GM23338 (cell line): ENCODE data around the gene TCP11. TPM values are rescaled to one million over a fixed set of nuclear protein-coding genes. Genes with fewer than 3 reads are reported as not detected.

Experiments used
- ATAC-seq: fragments of 200-7000 bp; cut with Tn5 transposase; 3 replicates; pipeline ENCODE4 v1.9.1; 2020
- DNase-seq: peaks from one replicate; pipeline ENCODE4 v3.0.0-alpha.2; 2015; ENCODE audit warnings: low spot score
- H2AFZ ChIP-seq: fragments of 200-600 bp; sonication (generic); 2 replicates; pipeline ENCODE4 v1.8.0; 2016; ENCODE audit warnings: antibody characterized with exemption, mild to moderate bottlenecking, moderate library complexity
- H3F3A ChIP-seq: fragments of 200-600 bp; sonication (generic); replicated peaks from 2 replicates; pipeline ENCODE4 v1.8.0; 2017; ENCODE audit warnings: antibody characterized with exemption, mixed run types, low read depth
- H3K27ac ChIP-seq: fragments of 200-600 bp; sonication (generic); 2 replicates; pipeline ENCODE4 v1.6.1; 2016; ENCODE audit warnings: low read depth
- H3K27me3 ChIP-seq: fragments of 200-600 bp; sonication (generic); 2 replicates; pipeline ENCODE4 v1.8.0; 2016; ENCODE audit warnings: mild to moderate bottlenecking, mixed run types, moderate library complexity; ENCODE audit not compliant: insufficient read depth
- H3K36me3 ChIP-seq: fragments of 200-600 bp; sonication (generic); 2 replicates; pipeline ENCODE4 v1.8.0; 2016; ENCODE audit warnings: mild to moderate bottlenecking; ENCODE audit not compliant: insufficient read depth
- H3K4me1 ChIP-seq: fragments of 200-600 bp; sonication (generic); 2 replicates; pipeline ENCODE4 v1.8.0; 2016; ENCODE audit warnings: mild to moderate bottlenecking, moderate library complexity; ENCODE audit not compliant: insufficient read depth
- H3K4me2 ChIP-seq: fragments of 200-600 bp; sonication (generic); 2 replicates; pipeline ENCODE4 v1.7.1; 2017; ENCODE audit warnings: mixed run types
- H3K4me3 ChIP-seq: fragments of 200-600 bp; sonication (generic); 2 replicates; pipeline ENCODE4 v1.6.1; 2016; ENCODE audit warnings: mixed run types
- H3K79me2 ChIP-seq: fragments of 200-600 bp; sonication (generic); replicated peaks from 2 replicates; pipeline ENCODE4 v1.8.0; 2017; ENCODE audit warnings: mild to moderate bottlenecking; ENCODE audit not compliant: insufficient read depth
- H3K9me2 ChIP-seq: fragments of 200-600 bp; sonication (generic); 2 replicates; pipeline ENCODE4 v1.8.0; 2017; ENCODE audit not compliant: insufficient read depth
- H4K20me1 ChIP-seq: fragments of 200-600 bp; sonication (generic); replicated peaks from 2 replicates; pipeline ENCODE4 v1.8.0; 2017; ENCODE audit warnings: mild to moderate bottlenecking; ENCODE audit not compliant: insufficient read depth
- H3K27ac Mint-ChIP-seq: 2 replicates; pipeline ENCODE4 v1.8.0; 2020; ENCODE audit warnings: inconsistent platforms, mild to moderate bottlenecking, moderate library complexity, mixed read lengths
- H3K27me3 Mint-ChIP-seq: 3 replicates; pipeline ENCODE4 v1.8.0; 2022; ENCODE audit warnings: low read depth, mild to moderate bottlenecking, moderate library complexity, mixed read lengths, inconsistent platforms; ENCODE audit not compliant: insufficient read depth, poor library complexity
- H3K36me3 Mint-ChIP-seq: 3 replicates; pipeline ENCODE4 v1.8.0; 2021; ENCODE audit warnings: low read depth, mild to moderate bottlenecking, inconsistent platforms, moderate library complexity, mixed read lengths
- H3K4me1 Mint-ChIP-seq: 3 replicates; pipeline ENCODE4 v1.8.0; 2020; ENCODE audit warnings: mild to moderate bottlenecking, inconsistent platforms, mixed read lengths
- H3K4me3 Mint-ChIP-seq: 3 replicates; pipeline ENCODE4 v1.8.0; 2021; ENCODE audit warnings: moderate library complexity, mild to moderate bottlenecking, inconsistent platforms, mixed read lengths
- H3K9me3 Mint-ChIP-seq: 3 replicates; pipeline ENCODE4 v1.8.0; 2020; ENCODE audit warnings: moderate library complexity, mild to moderate bottlenecking, inconsistent platforms, mixed read lengths
- CREB1 ChIP-seq: fragments of 250-450 bp; sonication (Bioruptor Pico); IDR thresholded peaks from 2 replicates; pipeline ENCODE4 v1.5.0; 2020; ENCODE audit warnings: low read depth, mild to moderate bottlenecking, moderate library complexity
- EZH2 ChIP-seq: fragments of 200-600 bp; sonication (generic); IDR thresholded peaks from one replicate; pipeline ENCODE4 v1.8.0; 2017; ENCODE audit warnings: antibody characterized with exemption, mild to moderate bottlenecking, low read depth; ENCODE audit not compliant: unreplicated experiment
- EZH2phosphoT487 ChIP-seq: fragments of 200-600 bp; sonication (generic); IDR thresholded peaks from one replicate; pipeline ENCODE4 v1.8.1; 2018; ENCODE audit warnings: antibody characterized with exemption; ENCODE audit not compliant: unreplicated experiment
- JUNB ChIP-seq: IDR thresholded peaks from one replicate; pipeline ENCODE4 v1.6.1; 2016; ENCODE audit warnings: antibody characterized with exemption; ENCODE audit not compliant: unreplicated experiment
- NANOG ChIP-seq: IDR thresholded peaks from 2 replicates; pipeline ENCODE4 v1.6.1; 2016; ENCODE audit warnings: antibody characterized with exemption, borderline replicate concordance
- POLR2AphosphoS5 ChIP-seq: IDR thresholded peaks from 2 replicates; pipeline ENCODE4 v1.6.1; 2016; ENCODE audit warnings: antibody characterized with exemption, low read depth
- STAT1 ChIP-seq: IDR thresholded peaks from one replicate; pipeline ENCODE4 v1.6.1; 2016; ENCODE audit warnings: antibody characterized with exemption; ENCODE audit not compliant: unreplicated experiment
- ZNF114 ChIP-seq: fragments of 250-450 bp; sonication (Bioruptor Pico); IDR thresholded peaks from 2 replicates; pipeline ENCODE4 v1.5.0; 2020; ENCODE audit warnings: mild to moderate bottlenecking, moderate library complexity
- ZNF331 ChIP-seq: fragments of 250-450 bp; sonication (Bioruptor Pico); IDR thresholded peaks from 2 replicates; pipeline ENCODE4 v1.5.0; 2020; ENCODE audit warnings: low read depth, mild to moderate bottlenecking, moderate library complexity
- polyA plus RNA-seq: library from polyadenylated mRNA; unstranded; fragments of >200 nt; fragmentation: Nextera tagmentation; extraction: Ambion mirVana; gene quantifications from 2 replicates; pipeline ENCODE4 v1.2.1, GENCODE V29; 2016
- total RNA-seq: library from RNA; depleted of rRNA; stranded (reverse); fragments of >200 nt; shearing (Covaris generic); gene quantifications from 2 replicates; pipeline ENCODE4 v1.2.3, GENCODE V29; 2014
- TF ChIP-seq, protein P1 (sequence below): IDR thresholded peaks from 2 replicates; pipeline ENCODE4 v1.6.1; 2016; ENCODE audit warnings: antibody characterized with exemption
- TF ChIP-seq, protein P2 (sequence below): fragments of 250-450 bp; sonication (Bioruptor Pico); IDR thresholded peaks from 2 replicates; pipeline ENCODE4 v1.5.0; 2020; ENCODE audit warnings: mild to moderate bottlenecking, moderate library complexity
- TF ChIP-seq, protein P3 (sequence below), 2 experiments: fragments of 200-600 bp in 1 of 2; sonication (generic) in 1 of 2; conservative IDR thresholded peaks; 2 replicates each; pipeline versions ENCODE4 v1.5.1 to v1.6.1; 2016 to 2017; ENCODE audit warnings: antibody characterized with exemption in 2 of 2, low read depth in 2 of 2, mild to moderate bottlenecking in 2 of 2, moderate library complexity in 1 of 2
- TF ChIP-seq, protein P4 (sequence below): IDR thresholded peaks from one replicate; pipeline ENCODE4 v1.6.1; 2018; ENCODE audit warnings: antibody characterized with exemption; ENCODE audit not compliant: unreplicated experiment

The TCP11 gene
- total and polyA plus RNA-seq, 2 experiments from 2014 or later = not detected

DNA sequence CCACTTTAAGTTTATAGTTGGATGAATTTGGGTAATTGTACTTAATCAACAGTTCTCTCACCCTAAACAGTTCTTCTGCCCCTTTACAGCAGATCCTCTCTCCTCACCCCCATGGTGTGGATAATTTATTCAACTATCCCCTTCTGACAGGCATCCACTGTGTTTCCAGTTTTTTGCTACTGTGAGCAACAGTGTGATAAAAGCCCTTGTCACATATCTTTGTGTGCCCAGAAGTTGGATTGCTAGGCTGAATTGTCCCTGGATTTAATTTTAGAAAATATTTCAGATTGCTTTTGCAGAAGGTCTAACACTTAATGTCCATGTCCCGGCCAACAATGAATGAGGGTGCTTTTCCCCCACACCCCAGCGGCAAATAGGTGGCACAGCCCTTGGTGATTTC is 42.1 kb upstream of the TCP11 start:
- Histone ChIP-seq H3K4me2 (no peak overlapping the region), H3K36me3 (no peaks in the 10 kb centered on the region), H3K4me1 (no peaks in the 10 kb centered on the region; the same call in 1 of the 2 replicates), H3K9me2 (no peaks in the 10 kb centered on the region; the same call in 1 of the 2 replicates), H3K27ac (no peak overlapping the region), H2AFZ (no peak overlapping the region), H3K79me2 (no peaks in the 10 kb centered on the region), H3K4me3 (no peak overlapping the region), H3F3A (peaks cover 8% of the 10 kb centered on the region; the same call in 1 of the 2 replicates), H4K20me1 (no peaks in the 10 kb centered on the region; the same call in 1 of the 2 replicates), H3K27me3 (peaks cover 27% of the 10 kb centered on the region)
- Mint-ChIP-seq H3K36me3 (no peaks in the 10 kb centered on the region), H3K27ac (no peak overlapping the region), H3K4me3 (no peak overlapping the region), H3K4me1 (peaks cover 15% of the 10 kb centered on the region), H3K27me3 (peaks cover 9% of the 10 kb centered on the region), H3K9me3 (no peaks in the 10 kb centered on the region)
- DNase-seq (no peak), ATAC-seq (no peak)
- no peak for TF ChIP-seq EZH2phosphoT487
- no peak for TF ChIP-seq CREB1
- TF ChIP-seq STAT1 = no peak
- no peak for TF ChIP-seq JUNB
- no peak for TF ChIP-seq ZNF114 (CRISPR knock-in tag)
- TF ChIP-seq, protein P1, sequence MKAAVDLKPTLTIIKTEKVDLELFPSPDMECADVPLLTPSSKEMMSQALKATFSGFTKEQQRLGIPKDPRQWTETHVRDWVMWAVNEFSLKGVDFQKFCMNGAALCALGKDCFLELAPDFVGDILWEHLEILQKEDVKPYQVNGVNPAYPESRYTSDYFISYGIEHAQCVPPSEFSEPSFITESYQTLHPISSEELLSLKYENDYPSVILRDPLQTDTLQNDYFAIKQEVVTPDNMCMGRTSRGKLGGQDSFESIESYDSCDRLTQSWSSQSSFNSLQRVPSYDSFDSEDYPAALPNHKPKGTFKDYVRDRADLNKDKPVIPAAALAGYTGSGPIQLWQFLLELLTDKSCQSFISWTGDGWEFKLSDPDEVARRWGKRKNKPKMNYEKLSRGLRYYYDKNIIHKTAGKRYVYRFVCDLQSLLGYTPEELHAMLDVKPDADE = no peak
- no peak for TF ChIP-seq EZH2
- TF ChIP-seq ZNF331 (CRISPR knock-in tag) = no peak
- TF ChIP-seq POLR2AphosphoS5 = no peak
- TF ChIP-seq, protein P2, sequence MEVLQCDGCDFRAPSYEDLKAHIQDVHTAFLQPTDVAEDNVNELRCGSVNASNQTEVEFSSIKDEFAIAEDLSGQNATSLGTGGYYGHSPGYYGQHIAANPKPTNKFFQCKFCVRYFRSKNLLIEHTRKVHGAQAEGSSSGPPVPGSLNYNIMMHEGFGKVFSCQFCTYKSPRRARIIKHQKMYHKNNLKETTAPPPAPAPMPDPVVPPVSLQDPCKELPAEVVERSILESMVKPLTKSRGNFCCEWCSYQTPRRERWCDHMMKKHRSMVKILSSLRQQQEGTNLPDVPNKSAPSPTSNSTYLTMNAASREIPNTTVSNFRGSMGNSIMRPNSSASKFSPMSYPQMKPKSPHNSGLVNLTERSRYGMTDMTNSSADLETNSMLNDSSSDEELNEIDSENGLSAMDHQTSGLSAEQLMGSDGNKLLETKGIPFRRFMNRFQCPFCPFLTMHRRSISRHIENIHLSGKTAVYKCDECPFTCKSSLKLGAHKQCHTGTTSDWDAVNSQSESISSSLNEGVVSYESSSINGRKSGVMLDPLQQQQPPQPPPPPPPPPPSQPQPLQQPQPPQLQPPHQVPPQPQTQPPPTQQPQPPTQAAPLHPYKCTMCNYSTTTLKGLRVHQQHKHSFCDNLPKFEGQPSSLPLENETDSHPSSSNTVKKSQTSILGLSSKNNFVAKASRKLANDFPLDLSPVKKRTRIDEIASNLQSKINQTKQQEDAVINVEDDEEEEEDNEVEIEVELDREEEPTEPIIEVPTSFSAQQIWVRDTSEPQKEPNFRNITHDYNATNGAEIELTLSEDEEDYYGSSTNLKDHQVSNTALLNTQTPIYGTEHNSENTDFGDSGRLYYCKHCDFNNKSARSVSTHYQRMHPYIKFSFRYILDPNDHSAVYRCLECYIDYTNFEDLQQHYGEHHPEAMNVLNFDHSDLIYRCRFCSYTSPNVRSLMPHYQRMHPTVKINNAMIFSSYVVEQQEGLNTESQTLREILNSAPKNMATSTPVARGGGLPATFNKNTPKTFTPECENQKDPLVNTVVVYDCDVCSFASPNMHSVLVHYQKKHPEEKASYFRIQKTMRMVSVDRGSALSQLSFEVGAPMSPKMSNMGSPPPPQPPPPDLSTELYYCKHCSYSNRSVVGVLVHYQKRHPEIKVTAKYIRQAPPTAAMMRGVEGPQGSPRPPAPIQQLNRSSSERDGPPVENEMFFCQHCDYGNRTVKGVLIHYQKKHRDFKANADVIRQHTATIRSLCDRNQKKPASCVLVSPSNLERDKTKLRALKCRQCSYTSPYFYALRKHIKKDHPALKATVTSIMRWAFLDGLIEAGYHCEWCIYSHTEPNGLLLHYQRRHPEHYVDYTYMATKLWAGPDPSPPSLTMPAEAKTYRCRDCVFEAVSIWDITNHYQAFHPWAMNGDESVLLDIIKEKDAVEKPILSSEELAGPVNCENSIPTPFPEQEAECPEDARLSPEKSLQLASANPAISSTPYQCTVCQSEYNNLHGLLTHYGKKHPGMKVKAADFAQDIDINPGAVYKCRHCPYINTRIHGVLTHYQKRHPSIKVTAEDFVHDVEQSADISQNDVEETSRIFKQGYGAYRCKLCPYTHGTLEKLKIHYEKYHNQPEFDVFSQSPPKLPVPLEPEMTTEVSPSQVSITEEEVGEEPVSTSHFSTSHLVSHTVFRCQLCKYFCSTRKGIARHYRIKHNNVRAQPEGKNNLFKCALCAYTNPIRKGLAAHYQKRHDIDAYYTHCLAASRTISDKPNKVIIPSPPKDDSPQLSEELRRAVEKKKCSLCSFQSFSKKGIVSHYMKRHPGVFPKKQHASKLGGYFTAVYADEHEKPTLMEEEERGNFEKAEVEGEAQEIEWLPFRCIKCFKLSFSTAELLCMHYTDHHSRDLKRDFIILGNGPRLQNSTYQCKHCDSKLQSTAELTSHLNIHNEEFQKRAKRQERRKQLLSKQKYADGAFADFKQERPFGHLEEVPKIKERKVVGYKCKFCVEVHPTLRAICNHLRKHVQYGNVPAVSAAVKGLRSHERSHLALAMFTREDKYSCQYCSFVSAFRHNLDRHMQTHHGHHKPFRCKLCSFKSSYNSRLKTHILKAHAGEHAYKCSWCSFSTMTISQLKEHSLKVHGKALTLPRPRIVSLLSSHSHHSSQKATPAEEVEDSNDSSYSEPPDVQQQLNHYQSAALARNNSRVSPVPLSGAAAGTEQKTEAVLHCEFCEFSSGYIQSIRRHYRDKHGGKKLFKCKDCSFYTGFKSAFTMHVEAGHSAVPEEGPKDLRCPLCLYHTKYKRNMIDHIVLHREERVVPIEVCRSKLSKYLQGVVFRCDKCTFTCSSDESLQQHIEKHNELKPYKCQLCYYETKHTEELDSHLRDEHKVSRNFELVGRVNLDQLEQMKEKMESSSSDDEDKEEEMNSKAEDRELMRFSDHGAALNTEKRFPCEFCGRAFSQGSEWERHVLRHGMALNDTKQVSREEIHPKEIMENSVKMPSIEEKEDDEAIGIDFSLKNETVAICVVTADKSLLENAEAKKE (CRISPR knock-in tag) = no peak
- no peak for TF ChIP-seq NANOG
- TF ChIP-seq, protein P3, sequence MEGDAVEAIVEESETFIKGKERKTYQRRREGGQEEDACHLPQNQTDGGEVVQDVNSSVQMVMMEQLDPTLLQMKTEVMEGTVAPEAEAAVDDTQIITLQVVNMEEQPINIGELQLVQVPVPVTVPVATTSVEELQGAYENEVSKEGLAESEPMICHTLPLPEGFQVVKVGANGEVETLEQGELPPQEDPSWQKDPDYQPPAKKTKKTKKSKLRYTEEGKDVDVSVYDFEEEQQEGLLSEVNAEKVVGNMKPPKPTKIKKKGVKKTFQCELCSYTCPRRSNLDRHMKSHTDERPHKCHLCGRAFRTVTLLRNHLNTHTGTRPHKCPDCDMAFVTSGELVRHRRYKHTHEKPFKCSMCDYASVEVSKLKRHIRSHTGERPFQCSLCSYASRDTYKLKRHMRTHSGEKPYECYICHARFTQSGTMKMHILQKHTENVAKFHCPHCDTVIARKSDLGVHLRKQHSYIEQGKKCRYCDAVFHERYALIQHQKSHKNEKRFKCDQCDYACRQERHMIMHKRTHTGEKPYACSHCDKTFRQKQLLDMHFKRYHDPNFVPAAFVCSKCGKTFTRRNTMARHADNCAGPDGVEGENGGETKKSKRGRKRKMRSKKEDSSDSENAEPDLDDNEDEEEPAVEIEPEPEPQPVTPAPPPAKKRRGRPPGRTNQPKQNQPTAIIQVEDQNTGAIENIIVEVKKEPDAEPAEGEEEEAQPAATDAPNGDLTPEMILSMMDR (conservative IDR thresholded peaks at IDR 0.05; ENCODE audit: low read depth in 2 of 2) = no peak
- TF ChIP-seq, protein P4, sequence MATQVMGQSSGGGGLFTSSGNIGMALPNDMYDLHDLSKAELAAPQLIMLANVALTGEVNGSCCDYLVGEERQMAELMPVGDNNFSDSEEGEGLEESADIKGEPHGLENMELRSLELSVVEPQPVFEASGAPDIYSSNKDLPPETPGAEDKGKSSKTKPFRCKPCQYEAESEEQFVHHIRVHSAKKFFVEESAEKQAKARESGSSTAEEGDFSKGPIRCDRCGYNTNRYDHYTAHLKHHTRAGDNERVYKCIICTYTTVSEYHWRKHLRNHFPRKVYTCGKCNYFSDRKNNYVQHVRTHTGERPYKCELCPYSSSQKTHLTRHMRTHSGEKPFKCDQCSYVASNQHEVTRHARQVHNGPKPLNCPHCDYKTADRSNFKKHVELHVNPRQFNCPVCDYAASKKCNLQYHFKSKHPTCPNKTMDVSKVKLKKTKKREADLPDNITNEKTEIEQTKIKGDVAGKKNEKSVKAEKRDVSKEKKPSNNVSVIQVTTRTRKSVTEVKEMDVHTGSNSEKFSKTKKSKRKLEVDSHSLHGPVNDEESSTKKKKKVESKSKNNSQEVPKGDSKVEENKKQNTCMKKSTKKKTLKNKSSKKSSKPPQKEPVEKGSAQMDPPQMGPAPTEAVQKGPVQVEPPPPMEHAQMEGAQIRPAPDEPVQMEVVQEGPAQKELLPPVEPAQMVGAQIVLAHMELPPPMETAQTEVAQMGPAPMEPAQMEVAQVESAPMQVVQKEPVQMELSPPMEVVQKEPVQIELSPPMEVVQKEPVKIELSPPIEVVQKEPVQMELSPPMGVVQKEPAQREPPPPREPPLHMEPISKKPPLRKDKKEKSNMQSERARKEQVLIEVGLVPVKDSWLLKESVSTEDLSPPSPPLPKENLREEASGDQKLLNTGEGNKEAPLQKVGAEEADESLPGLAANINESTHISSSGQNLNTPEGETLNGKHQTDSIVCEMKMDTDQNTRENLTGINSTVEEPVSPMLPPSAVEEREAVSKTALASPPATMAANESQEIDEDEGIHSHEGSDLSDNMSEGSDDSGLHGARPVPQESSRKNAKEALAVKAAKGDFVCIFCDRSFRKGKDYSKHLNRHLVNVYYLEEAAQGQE = no peak
